Loucy (cell line): ENCODE measurements around the gene NABP2.

Experiments
- CTCF ChIP-seq: fragments of 200-600 bp; sonication (generic); conservative IDR thresholded peaks from 2 replicates; pipeline ENCODE4 v1.5.1; 2014; ENCODE audit warnings: mild to moderate bottlenecking, antibody characterized with exemption, low read length
- EZH2phosphoT487 ChIP-seq: fragments of 200-600 bp; IDR thresholded peaks from 2 replicates; pipeline ENCODE4 v1.6.1; 2018; ENCODE audit warnings: antibody characterized with exemption, mild to moderate bottlenecking, moderate library complexity, borderline replicate concordance

- no peak for TF ChIP-seq CTCF
- TF ChIP-seq EZH2phosphoT487 = no peak
Observed at GRCh38 chr12:56253091-56253490, 28.9 kb downstream of the NABP2 start.
